Neural cell (in vitro differentiated cells): ENCODE measurements around the gene ALDH1B1. TPM values are rescaled to one million over a fixed set of nuclear protein-coding genes. Genes with fewer than 3 reads are reported as not detected.

Experiments used
- H2AFZ ChIP-seq: fragments of 200-600, 300-800 bp; sonication (generic), shearing (Covaris generic); 2 replicates; pipeline ENCODE4 v1.6.0; 2014; ENCODE audit warnings: low read depth, mild to moderate bottlenecking, antibody characterized with exemption, low read length, moderate library complexity
- H3F3A ChIP-seq: fragments of 200-600 bp; shearing (Covaris generic); 2 replicates; pipeline ENCODE4 v1.6.1; 2016; ENCODE audit warnings: mild to moderate bottlenecking, moderate library complexity, mixed read lengths, antibody characterized with exemption, low read length; ENCODE audit not compliant: insufficient read depth, poor library complexity, severe bottlenecking
- H3K27ac ChIP-seq: fragments of 200-600, 300-800 bp; sonication (generic), shearing (Covaris generic); 2 replicates; pipeline ENCODE4 v1.5.1; 2014; ENCODE audit warnings: mild to moderate bottlenecking, low read length, moderate library complexity
- H3K27me3 ChIP-seq: fragments of 300-800, 200-600 bp; sonication (generic), shearing (Covaris generic); 2 replicates; pipeline ENCODE4 v1.6.0; 2014; ENCODE audit warnings: mild to moderate bottlenecking, low read depth, low read length, moderate library complexity; ENCODE audit not compliant: insufficient read depth
- H3K36me3 ChIP-seq: fragments of 300-800, 200-600 bp; sonication (generic), shearing (Covaris generic); 2 replicates; pipeline ENCODE4 v1.5.1; 2014; ENCODE audit warnings: mild to moderate bottlenecking, antibody characterized with exemption, low read length, moderate library complexity; ENCODE audit not compliant: insufficient read depth
- H3K4me2 ChIP-seq: fragments of 300-800, 200-600 bp; sonication (generic), shearing (Covaris generic); 2 replicates; pipeline ENCODE4 v1.6.0; 2014; ENCODE audit warnings: mild to moderate bottlenecking, low read length
- H3K4me3 ChIP-seq: fragments of 300-800, 200-600 bp; sonication (generic), shearing (Covaris generic); 2 replicates; pipeline ENCODE4 v1.5.1; 2014; ENCODE audit warnings: mild to moderate bottlenecking, low read length, moderate library complexity
- H3K79me2 ChIP-seq: fragments of 200-600 bp; shearing (Covaris generic); replicated peaks from 2 replicates; pipeline ENCODE4 v1.6.0; 2014; ENCODE audit warnings: mild to moderate bottlenecking, low read length, moderate library complexity; ENCODE audit not compliant: insufficient read depth
- H3K9ac ChIP-seq: fragments of 300-800, 200-600 bp; sonication (generic), shearing (Covaris generic); 2 replicates; pipeline ENCODE4 v1.6.1; 2016; ENCODE audit warnings: mild to moderate bottlenecking, low read length, mixed read lengths
- H3K9me2 ChIP-seq: fragments of 200-600 bp; shearing (Covaris generic); 2 replicates; pipeline ENCODE4 v1.6.1; 2016; ENCODE audit warnings: mild to moderate bottlenecking, low read length, mixed read lengths; ENCODE audit not compliant: insufficient read depth
- H3K9me3 ChIP-seq: fragments of 200-600, 300-800 bp; sonication (generic), shearing (Covaris generic); 2 replicates; pipeline ENCODE4 v1.6.1; 2016; ENCODE audit warnings: mild to moderate bottlenecking, mixed run types, low read length, moderate library complexity, mixed read lengths
- H4K20me1 ChIP-seq: fragments of 200-600 bp; shearing (Covaris generic); 2 replicates; pipeline ENCODE4 v1.6.1; 2016; ENCODE audit warnings: mild to moderate bottlenecking, mixed run types; ENCODE audit not compliant: insufficient read depth
- EP300 ChIP-seq: fragments of 450-650 bp; conservative IDR thresholded peaks from 2 replicates; pipeline ENCODE4 v1.6.1; 2014; ENCODE audit warnings: antibody characterized with exemption, mild to moderate bottlenecking, moderate library complexity; ENCODE audit not compliant: poor library complexity, severe bottlenecking
- EZH2 ChIP-seq: fragments of 200-600, 300-800 bp; shearing (Covaris generic), sonication (generic); IDR thresholded peaks from 2 replicates; pipeline ENCODE4 v1.6.1; 2014; ENCODE audit warnings: antibody characterized with exemption, low read length, borderline replicate concordance, mild to moderate bottlenecking; ENCODE audit not compliant: insufficient read depth, poor library complexity, severe bottlenecking
- MXI1 ChIP-seq: fragments of 450-650 bp; conservative IDR thresholded peaks from 2 replicates; pipeline ENCODE4 v1.6.1; 2014; ENCODE audit warnings: antibody characterized with exemption, mild to moderate bottlenecking; ENCODE audit not compliant: poor library complexity, severe bottlenecking
- POLR2AphosphoS5 ChIP-seq: IDR thresholded peaks from 2 replicates; pipeline ENCODE4 v1.6.1; 2012
- RAD21 ChIP-seq: fragments of 450-650 bp; conservative IDR thresholded peaks from 2 replicates; pipeline ENCODE4 v1.6.1; 2014; ENCODE audit warnings: antibody characterized with exemption, mild to moderate bottlenecking, moderate library complexity
- SMC3 ChIP-seq: fragments of 450-650 bp; conservative IDR thresholded peaks from 2 replicates; pipeline ENCODE4 v1.6.1; 2014; ENCODE audit warnings: antibody characterized with exemption, mild to moderate bottlenecking, moderate library complexity; ENCODE audit not compliant: poor library complexity
- TAF1 ChIP-seq: IDR thresholded peaks from 2 replicates; pipeline ENCODE4 v1.6.1; 2012; ENCODE audit warnings: low read depth
- polyA plus RNA-seq: library from polyadenylated mRNA; depleted of rRNA; stranded (reverse); fragments of >200 nt; gene quantifications from 2 replicates; pipeline ENCODE4 v1.2.3, GENCODE V29; 2014
- TF ChIP-seq, protein P1 (sequence below): IDR thresholded peaks from 2 replicates; pipeline ENCODE4 v1.6.1; 2012; ENCODE audit warnings: borderline replicate concordance
- TF ChIP-seq, protein P2 (sequence below): fragments of 450-650 bp; IDR thresholded peaks from 2 replicates; pipeline ENCODE4 v1.5.1; 2014; ENCODE audit warnings: antibody characterized with exemption, mild to moderate bottlenecking, moderate library complexity; ENCODE audit not compliant: poor library complexity, severe bottlenecking

The ALDH1B1 gene
- polyA plus RNA-seq, 1 donor from 2014 or later, result 6.6 TPM

DNA sequence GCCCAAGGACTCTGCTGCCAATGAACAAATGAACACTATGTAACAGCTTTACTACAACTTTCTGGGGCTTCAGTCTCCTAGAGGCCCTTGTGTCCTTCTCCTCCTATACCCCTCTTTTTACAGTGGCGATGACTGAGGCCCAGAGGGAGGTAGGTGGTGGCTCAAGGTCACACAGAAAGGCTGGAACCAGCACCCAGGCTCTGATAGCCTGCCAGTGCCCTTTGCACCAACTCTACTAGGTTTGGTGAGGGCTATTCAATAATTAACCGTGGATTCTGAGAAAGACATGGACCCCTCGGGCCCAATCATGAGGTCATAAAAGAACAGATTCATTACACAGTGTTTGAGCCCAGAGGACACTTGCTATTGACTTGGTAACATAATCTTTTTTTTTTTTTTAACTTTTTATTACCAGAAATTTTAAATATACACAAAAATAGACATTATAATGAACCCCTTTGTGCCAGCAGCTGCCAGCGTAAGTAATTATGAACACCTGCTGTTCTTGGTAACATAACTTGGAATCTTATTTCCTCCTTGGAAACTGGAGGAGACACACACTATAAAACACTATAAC lies 6.1 kb upstream of the ALDH1B1 start:
- no peaks in the 10 kb centered on the region for H3K9me2 ChIP-seq
- H2AFZ ChIP-seq, result no peak overlapping the region
- no peaks in the 10 kb centered on the region for H3K27me3 ChIP-seq
- H3K36me3 ChIP-seq, result no peaks in the 10 kb centered on the region
- no peak overlapping the region for H3K4me2 ChIP-seq
- no peaks in the 10 kb centered on the region for H3K9me3 ChIP-seq
- H3K27ac ChIP-seq, result no peak overlapping the region
- H3F3A ChIP-seq, result no peaks in the 10 kb centered on the region
- TF ChIP-seq EP300 (no peak), POLR2AphosphoS5 (no peak), SMC3 (no peak)
- TF ChIP-seq, protein P1, sequence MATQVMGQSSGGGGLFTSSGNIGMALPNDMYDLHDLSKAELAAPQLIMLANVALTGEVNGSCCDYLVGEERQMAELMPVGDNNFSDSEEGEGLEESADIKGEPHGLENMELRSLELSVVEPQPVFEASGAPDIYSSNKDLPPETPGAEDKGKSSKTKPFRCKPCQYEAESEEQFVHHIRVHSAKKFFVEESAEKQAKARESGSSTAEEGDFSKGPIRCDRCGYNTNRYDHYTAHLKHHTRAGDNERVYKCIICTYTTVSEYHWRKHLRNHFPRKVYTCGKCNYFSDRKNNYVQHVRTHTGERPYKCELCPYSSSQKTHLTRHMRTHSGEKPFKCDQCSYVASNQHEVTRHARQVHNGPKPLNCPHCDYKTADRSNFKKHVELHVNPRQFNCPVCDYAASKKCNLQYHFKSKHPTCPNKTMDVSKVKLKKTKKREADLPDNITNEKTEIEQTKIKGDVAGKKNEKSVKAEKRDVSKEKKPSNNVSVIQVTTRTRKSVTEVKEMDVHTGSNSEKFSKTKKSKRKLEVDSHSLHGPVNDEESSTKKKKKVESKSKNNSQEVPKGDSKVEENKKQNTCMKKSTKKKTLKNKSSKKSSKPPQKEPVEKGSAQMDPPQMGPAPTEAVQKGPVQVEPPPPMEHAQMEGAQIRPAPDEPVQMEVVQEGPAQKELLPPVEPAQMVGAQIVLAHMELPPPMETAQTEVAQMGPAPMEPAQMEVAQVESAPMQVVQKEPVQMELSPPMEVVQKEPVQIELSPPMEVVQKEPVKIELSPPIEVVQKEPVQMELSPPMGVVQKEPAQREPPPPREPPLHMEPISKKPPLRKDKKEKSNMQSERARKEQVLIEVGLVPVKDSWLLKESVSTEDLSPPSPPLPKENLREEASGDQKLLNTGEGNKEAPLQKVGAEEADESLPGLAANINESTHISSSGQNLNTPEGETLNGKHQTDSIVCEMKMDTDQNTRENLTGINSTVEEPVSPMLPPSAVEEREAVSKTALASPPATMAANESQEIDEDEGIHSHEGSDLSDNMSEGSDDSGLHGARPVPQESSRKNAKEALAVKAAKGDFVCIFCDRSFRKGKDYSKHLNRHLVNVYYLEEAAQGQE, result no peak
- no peaks in the 10 kb centered on the region for H4K20me1 ChIP-seq
- H3K79me2 ChIP-seq, result no peaks in the 10 kb centered on the region
- H3K4me3 ChIP-seq, result no peak overlapping the region
- H3K9ac ChIP-seq, result no peak overlapping the region

DNA sequence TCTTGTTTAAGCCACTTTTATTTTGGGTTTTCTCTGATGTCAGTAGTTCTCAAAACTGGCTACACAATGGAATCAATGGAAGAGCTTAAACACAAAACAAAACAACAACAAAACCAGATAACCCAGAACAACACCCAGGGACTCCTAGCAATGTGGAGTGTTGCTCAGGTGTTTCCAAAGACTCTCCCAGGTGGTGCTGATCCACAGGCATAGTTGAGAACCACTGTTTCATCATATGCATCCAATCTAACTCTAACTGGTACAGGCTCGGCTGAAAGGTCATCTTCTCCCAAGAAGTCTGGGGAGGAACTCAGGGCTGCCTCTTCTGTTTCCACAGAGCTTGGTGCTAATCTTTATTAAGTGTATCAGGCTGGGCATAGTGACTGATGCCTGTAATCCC lies 5.4 kb upstream of the ALDH1B1 start:
- TF ChIP-seq SMC3, result no peak
- TF ChIP-seq, protein P2, sequence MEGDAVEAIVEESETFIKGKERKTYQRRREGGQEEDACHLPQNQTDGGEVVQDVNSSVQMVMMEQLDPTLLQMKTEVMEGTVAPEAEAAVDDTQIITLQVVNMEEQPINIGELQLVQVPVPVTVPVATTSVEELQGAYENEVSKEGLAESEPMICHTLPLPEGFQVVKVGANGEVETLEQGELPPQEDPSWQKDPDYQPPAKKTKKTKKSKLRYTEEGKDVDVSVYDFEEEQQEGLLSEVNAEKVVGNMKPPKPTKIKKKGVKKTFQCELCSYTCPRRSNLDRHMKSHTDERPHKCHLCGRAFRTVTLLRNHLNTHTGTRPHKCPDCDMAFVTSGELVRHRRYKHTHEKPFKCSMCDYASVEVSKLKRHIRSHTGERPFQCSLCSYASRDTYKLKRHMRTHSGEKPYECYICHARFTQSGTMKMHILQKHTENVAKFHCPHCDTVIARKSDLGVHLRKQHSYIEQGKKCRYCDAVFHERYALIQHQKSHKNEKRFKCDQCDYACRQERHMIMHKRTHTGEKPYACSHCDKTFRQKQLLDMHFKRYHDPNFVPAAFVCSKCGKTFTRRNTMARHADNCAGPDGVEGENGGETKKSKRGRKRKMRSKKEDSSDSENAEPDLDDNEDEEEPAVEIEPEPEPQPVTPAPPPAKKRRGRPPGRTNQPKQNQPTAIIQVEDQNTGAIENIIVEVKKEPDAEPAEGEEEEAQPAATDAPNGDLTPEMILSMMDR, result no peak
- no peak for TF ChIP-seq POLR2AphosphoS5
- no peak for TF ChIP-seq RAD21
- no peaks in the 10 kb centered on the region for H4K20me1 ChIP-seq
- no peak overlapping the region for H3K9ac ChIP-seq
- H3K9me2 ChIP-seq, result no peaks in the 10 kb centered on the region
- H3K4me2 ChIP-seq, result no peak overlapping the region
- no peak overlapping the region for H3K27ac ChIP-seq
- H3K27me3 ChIP-seq, result no peaks in the 10 kb centered on the region
- no peaks in the 10 kb centered on the region for H3K79me2 ChIP-seq
- H3F3A ChIP-seq, result no peaks in the 10 kb centered on the region
- H2AFZ ChIP-seq, result no peak overlapping the region
- H3K9me3 ChIP-seq, result no peaks in the 10 kb centered on the region
- no peak overlapping the region for H3K4me3 ChIP-seq
- H3K36me3 ChIP-seq, result no peaks in the 10 kb centered on the region

DNA sequence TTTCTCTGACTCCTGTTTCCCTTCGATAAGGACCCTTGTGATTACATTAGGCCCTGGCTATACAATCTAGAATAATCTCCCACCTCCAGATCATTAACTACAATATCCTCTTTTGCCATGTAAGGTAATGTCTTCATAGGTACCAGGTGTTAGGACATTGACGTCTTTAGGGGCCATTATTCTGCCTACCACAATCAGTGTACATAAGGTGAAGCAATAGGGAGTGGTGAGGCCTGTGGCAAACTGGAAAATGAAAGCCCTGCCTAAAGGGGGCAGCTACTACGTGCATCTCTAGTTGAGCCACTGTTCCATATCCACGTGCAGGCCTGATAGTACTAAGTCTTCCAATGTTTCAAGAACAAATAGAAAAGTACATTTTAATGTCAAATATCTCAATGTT lies 4.8 kb upstream of the ALDH1B1 start:
- no peak overlapping the region for H3K27ac ChIP-seq
- no peaks in the 10 kb centered on the region for H3K79me2 ChIP-seq
- H3K9me3 ChIP-seq, result no peaks in the 10 kb centered on the region
- no peaks in the 10 kb centered on the region for H4K20me1 ChIP-seq
- H3K9me2 ChIP-seq, result no peaks in the 10 kb centered on the region
- no peak for TF ChIP-seq EP300
- no peak for TF ChIP-seq POLR2AphosphoS5
- TF ChIP-seq TAF1, result no peak
- no peak for TF ChIP-seq EZH2
- no peak for TF ChIP-seq SMC3
- no peak for TF ChIP-seq MXI1
- no peak for TF ChIP-seq RAD21
- TF ChIP-seq, protein P2, result no peak
- TF ChIP-seq, protein P1, result no peak
- H3K4me3 ChIP-seq, result no peak overlapping the region
- H3K9ac ChIP-seq, result no peak overlapping the region
- H2AFZ ChIP-seq, result no peak overlapping the region
- no peaks in the 10 kb centered on the region for H3K27me3 ChIP-seq
- no peaks in the 10 kb centered on the region for H3K36me3 ChIP-seq
- H3K4me2 ChIP-seq, result no peak overlapping the region
- H3F3A ChIP-seq, result no peaks in the 10 kb centered on the region
